HG03457 (cell line): ENCODE measurements around the gene RTN4RL2.

Experiments used
- ATAC-seq: cut with Tn5 transposase; IDR thresholded peaks from one replicate; pipeline ENCODE4 v1.9.1; 2021; ENCODE audit warnings: moderate number of reproducible peaks; ENCODE audit not compliant: unreplicated experiment

Gene RTN4RL2

GRCh38 chr11:57461841-57462489, 1.6 kb downstream of the RTN4RL2 start:
- ATAC-seq = no peak

GRCh38 chr11:57462597-57462996, 2.3 kb downstream of the RTN4RL2 start:
- no peak for ATAC-seq

GRCh38 chr11:57463671-57464538, 3.6 kb downstream of the RTN4RL2 start:
- no peak for ATAC-seq

GRCh38 chr11:57464539-57465181, 4.3 kb downstream of the RTN4RL2 start:
- ATAC-seq = no peak

- ATAC-seq = no peak
Measured at GRCh38 chr11:57466680-57467079, 6.4 kb downstream of the RTN4RL2 start.

GRCh38 chr11:57467508-57468157, 7.3 kb downstream of the RTN4RL2 start:
- ATAC-seq = no peak

- ATAC-seq = no peak
Measured at GRCh38 chr11:57468276-57468675, 7.9 kb downstream of the RTN4RL2 start.

GRCh38 chr11:57469268-57469667, 8.9 kb downstream of the RTN4RL2 start:
- ATAC-seq = no peak

- ATAC-seq = no peak
Measured at GRCh38 chr11:57471496-57471895, 11.2 kb downstream of the RTN4RL2 start.

- ATAC-seq = no peak
Measured at GRCh38 chr11:57473285-57473841, 13.0 kb downstream of the RTN4RL2 start.

- ATAC-seq = peak; percentile 33
Measured at GRCh38 chr11:57474017-57474802, 13.9 kb downstream of the RTN4RL2 start.

- no peak for ATAC-seq
Measured at GRCh38 chr11:57474803-57475115, 14.4 kb downstream of the RTN4RL2 start.

- no peak for ATAC-seq
Measured at GRCh38 chr11:57475191-57475590, 14.9 kb downstream of the RTN4RL2 start.

GRCh38 chr11:57475671-57476046, 15.3 kb downstream of the RTN4RL2 start:
- ATAC-seq = peak; percentile 33

GRCh38 chr11:57476047-57476756, 15.9 kb downstream of the RTN4RL2 start:
- ATAC-seq = peak; percentile 23

GRCh38 chr11:57476757-57477506, 16.6 kb downstream of the RTN4RL2 start:
- peak; percentile 35 for ATAC-seq

- no peak for ATAC-seq
Measured at GRCh38 chr11:57477507-57478189, 17.3 kb downstream of the RTN4RL2 start.

- no peak for ATAC-seq
Measured at GRCh38 chr11:57479021-57479663, 18.8 kb downstream of the RTN4RL2 start.
